K562 (cell line): ENCODE measurements around the gene ARMC2. TPM values are rescaled to one million over a fixed set of nuclear protein-coding genes. Genes with fewer than 3 reads are reported as not detected.

Experiments
- ARHGAP35 ChIP-seq: fragments of 450-650 bp; IDR thresholded peaks from 2 replicates; pipeline ENCODE4 v1.6.1; 2018; ENCODE audit not compliant: partially characterized antibody
- BRF1 ChIP-seq: IDR thresholded peaks from 3 replicates; pipeline ENCODE4 v1.6.1; 2011; ENCODE audit warnings: borderline replicate concordance, mild to moderate bottlenecking; ENCODE audit not compliant: insufficient read length; ENCODE audit errors: extremely low read depth
- CHD1 ChIP-seq: fragments of 200-600 bp; sonication (generic); IDR thresholded peaks from one replicate; pipeline ENCODE4 v1.6.1; 2012; ENCODE audit warnings: mild to moderate bottlenecking, moderate library complexity, low read length, inconsistent platforms
- DMBX1 ChIP-seq: fragments of 250-450 bp; sonication (Bioruptor Pico); IDR thresholded peaks from 2 replicates; pipeline ENCODE4 v1.8.0; 2022; ENCODE audit warnings: inconsistent platforms, mild to moderate bottlenecking, moderate library complexity, borderline replicate concordance
- FOXA3 ChIP-seq, 2 experiments: fragments of 450-650 bp in 1 of 2; sonication (generic) in 1 of 2; formaldehyde crosslinking; IDR thresholded peaks in 1 of 2; conservative IDR thresholded peaks in 1 of 2; 2 replicates each; pipeline versions ENCODE4 v1.4.0 to v1.8.0; 2020 to 2022; ENCODE audit warnings: mild to moderate bottlenecking in 2 of 2, missing genetic modification reagents in 1 of 2
- HLTF ChIP-seq: fragments of 450-650 bp; IDR thresholded peaks from 2 replicates; pipeline ENCODE4 v1.6.1; 2016
- JUNB ChIP-seq: fragments of 450-650 bp; formaldehyde crosslinking; conservative IDR thresholded peaks from 2 replicates; pipeline ENCODE4 v1.4.0; 2020; ENCODE audit warnings: mild to moderate bottlenecking
- KAT7 ChIP-seq: sonication (generic); formaldehyde crosslinking; IDR thresholded peaks from 2 replicates; pipeline ENCODE4 v1.8.0; 2022; ENCODE audit warnings: missing genetic modification reagents, mild to moderate bottlenecking, borderline replicate concordance
- MAFF ChIP-seq: IDR thresholded peaks from 2 replicates; pipeline ENCODE4 v1.6.1; 2012; ENCODE audit warnings: low read length, improper control_type of control experiment
- SMC3 ChIP-seq: conservative IDR thresholded peaks from 2 replicates; pipeline ENCODE4 v1.6.1; 2011; ENCODE audit warnings: low read depth, low read length, improper control_type of control experiment; ENCODE audit not compliant: insufficient read depth
- SOX6 ChIP-seq: fragments of 450-650 bp; IDR thresholded peaks from 2 replicates; pipeline ENCODE4 v1.6.1; 2014; ENCODE audit warnings: mild to moderate bottlenecking
- ZNF76 ChIP-seq: fragments of 250-450 bp; sonication (Bioruptor Pico); IDR thresholded peaks from 2 replicates; pipeline ENCODE4 v1.4.0; 2020; ENCODE audit warnings: mild to moderate bottlenecking, moderate library complexity, borderline replicate concordance
- polyA plus RNA-seq, 8 experiments: library from polyadenylated mRNA; depleted of rRNA in 4 of 8; stranded (reverse) in 5 of 8; unstranded in 3 of 8; fragments of >200 nt; fragmentation: Nextera tagmentation in 2 of 8; fragmentation: Illumina TruSeq in 1 of 8; extraction: Ambion mirVana in 2 of 8; extraction: Trizol in 1 of 8; gene quantifications; 2 replicates each; pipeline versions ENCODE4 v1.2.1 to v1.2.3, GENCODE V29; 2011 to 2014; ENCODE audit warnings: inconsistent platforms in 1 of 8, missing spikeins in 1 of 8
- total RNA-seq, 7 experiments: library from RNA; depleted of rRNA in 6 of 7; stranded (reverse); fragments of >200 nt in 6 of 7; fragmentation: Illumina TruSeq in 2 of 7; extraction: Trizol in 2 of 7; gene quantifications; 2 replicates each; pipeline versions ENCODE4 v1.2.1 to v1.2.3, GENCODE V29; 2011 to 2021; ENCODE audit warnings: low replicate concordance in 1 of 7
- TF ChIP-seq, protein P1 (sequence below): IDR thresholded peaks from 2 replicates; pipeline ENCODE4 v1.6.1; 2011; ENCODE audit not compliant: insufficient read length; ENCODE audit errors: extremely low read depth
- TF ChIP-seq, protein P2 (sequence below), 2 experiments: fragments of 450-650 bp; formaldehyde crosslinking in 1 of 2; IDR thresholded peaks; 2 replicates each; pipeline versions ENCODE4 v1.4.0 to v1.6.1; 2014 to 2020; ENCODE audit warnings: mild to moderate bottlenecking in 2 of 2, borderline replicate concordance in 1 of 2, low read depth in 1 of 2
- TF ChIP-seq, protein P3 (sequence below): sonication (generic); formaldehyde crosslinking; IDR thresholded peaks from 2 replicates; pipeline ENCODE4 v1.9.0; 2022; ENCODE audit warnings: mild to moderate bottlenecking, missing genetic modification reagents

ARMC2 gene
- total and polyA plus RNA-seq, 9 of the 15 experiments (the other 6 are each of a cell fraction or from before 2014, with no cell fraction given), result 0.14 to 3.0 (median 0.82) TPM

DNA sequence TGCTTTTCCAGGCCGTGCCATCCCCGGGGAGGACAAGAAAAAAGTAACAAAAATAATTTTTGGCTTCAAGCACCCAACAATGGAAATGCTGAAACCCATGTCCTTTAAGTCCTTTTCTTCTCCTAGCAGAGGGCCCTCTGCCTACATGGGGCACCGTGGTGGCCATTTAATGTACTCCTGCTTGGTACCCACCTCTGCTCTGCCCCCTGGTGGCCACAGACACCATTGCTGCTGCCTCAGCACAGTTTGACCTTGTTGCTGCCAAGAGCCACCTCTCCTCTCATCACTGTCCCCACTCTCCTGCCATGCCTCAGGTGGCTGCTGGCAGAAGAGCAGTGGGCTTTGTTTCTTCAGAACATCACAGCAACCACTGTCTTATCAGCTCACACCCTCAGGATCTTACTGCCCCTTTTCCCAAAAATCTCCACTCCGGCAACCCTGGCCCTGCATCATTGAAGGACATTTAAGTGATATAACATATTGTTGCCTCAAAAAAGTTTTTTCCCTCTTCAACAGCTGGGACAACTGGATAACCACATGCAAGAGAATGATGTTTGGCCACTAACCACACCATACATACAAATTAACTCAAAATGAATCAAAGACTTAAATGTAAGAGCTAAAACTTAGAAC, 12.9 kb upstream of the ARMC2 start (continued):
- TF ChIP-seq, protein P1, sequence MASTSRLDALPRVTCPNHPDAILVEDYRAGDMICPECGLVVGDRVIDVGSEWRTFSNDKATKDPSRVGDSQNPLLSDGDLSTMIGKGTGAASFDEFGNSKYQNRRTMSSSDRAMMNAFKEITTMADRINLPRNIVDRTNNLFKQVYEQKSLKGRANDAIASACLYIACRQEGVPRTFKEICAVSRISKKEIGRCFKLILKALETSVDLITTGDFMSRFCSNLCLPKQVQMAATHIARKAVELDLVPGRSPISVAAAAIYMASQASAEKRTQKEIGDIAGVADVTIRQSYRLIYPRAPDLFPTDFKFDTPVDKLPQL, result no peak
- TF ChIP-seq, protein P2, sequence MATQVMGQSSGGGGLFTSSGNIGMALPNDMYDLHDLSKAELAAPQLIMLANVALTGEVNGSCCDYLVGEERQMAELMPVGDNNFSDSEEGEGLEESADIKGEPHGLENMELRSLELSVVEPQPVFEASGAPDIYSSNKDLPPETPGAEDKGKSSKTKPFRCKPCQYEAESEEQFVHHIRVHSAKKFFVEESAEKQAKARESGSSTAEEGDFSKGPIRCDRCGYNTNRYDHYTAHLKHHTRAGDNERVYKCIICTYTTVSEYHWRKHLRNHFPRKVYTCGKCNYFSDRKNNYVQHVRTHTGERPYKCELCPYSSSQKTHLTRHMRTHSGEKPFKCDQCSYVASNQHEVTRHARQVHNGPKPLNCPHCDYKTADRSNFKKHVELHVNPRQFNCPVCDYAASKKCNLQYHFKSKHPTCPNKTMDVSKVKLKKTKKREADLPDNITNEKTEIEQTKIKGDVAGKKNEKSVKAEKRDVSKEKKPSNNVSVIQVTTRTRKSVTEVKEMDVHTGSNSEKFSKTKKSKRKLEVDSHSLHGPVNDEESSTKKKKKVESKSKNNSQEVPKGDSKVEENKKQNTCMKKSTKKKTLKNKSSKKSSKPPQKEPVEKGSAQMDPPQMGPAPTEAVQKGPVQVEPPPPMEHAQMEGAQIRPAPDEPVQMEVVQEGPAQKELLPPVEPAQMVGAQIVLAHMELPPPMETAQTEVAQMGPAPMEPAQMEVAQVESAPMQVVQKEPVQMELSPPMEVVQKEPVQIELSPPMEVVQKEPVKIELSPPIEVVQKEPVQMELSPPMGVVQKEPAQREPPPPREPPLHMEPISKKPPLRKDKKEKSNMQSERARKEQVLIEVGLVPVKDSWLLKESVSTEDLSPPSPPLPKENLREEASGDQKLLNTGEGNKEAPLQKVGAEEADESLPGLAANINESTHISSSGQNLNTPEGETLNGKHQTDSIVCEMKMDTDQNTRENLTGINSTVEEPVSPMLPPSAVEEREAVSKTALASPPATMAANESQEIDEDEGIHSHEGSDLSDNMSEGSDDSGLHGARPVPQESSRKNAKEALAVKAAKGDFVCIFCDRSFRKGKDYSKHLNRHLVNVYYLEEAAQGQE (IDR thresholded peaks at IDR 0.05; ENCODE audit: borderline replicate concordance), result peak; percentile 76; the same call in 1 of the 2 replicates
- TF ChIP-seq, protein P2 (CRISPR knock-in tag; IDR thresholded peaks at IDR 0.05; ENCODE audit: low read depth), result no peak
- TF ChIP-seq ZNF76 (CRISPR knock-in tag) (no peak), FOXA3 (CRISPR knock-in tag; conservative IDR thresholded peaks at IDR 0.05 in 1 of 2, IDR thresholded peaks at IDR 0.05 in 1 of 2) (no peak), SMC3 (peak; percentile 91), JUNB (no peak), KAT7 (CRISPR knock-in tag) (no peak), ARHGAP35 (no peak), MAFF (peak; percentile 71), DMBX1 (CRISPR knock-in tag) (no peak), BRF1 (no peak), HLTF (no peak), SOX6 (no peak), CHD1 (no peak)
- TF ChIP-seq, protein P3, sequence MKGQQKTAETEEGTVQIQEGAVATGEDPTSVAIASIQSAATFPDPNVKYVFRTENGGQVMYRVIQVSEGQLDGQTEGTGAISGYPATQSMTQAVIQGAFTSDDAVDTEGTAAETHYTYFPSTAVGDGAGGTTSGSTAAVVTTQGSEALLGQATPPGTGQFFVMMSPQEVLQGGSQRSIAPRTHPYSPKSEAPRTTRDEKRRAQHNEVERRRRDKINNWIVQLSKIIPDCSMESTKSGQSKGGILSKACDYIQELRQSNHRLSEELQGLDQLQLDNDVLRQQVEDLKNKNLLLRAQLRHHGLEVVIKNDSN, result no peak
